ENCODE results near the gene CD33.

CD33 gene

GRCh38 chr19:51259348-51260245, 34.7 kb downstream of the CD33 start:
- DNase-seq, result no peak

DNA sequence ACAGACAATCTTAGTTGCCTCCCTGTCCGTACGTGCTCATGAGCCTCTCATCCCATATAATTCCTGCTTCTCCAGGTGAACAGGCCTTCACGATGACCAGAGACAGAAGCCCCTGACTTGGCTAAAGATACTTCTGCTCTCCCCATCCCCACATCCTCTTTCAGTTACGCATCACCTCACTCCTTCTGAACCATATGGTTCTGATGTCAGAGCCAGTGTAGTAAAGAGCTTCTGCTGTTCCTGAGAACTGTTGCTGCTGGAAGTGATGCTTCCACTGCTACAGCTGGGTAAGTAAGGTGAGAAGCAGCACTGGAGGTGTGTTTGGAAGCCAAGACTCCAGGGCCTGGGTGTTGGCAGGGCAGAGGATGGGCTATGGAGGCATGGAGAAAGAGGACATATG, 38.9 kb downstream of the CD33 start:
- no peak for DNase-seq

DNA sequence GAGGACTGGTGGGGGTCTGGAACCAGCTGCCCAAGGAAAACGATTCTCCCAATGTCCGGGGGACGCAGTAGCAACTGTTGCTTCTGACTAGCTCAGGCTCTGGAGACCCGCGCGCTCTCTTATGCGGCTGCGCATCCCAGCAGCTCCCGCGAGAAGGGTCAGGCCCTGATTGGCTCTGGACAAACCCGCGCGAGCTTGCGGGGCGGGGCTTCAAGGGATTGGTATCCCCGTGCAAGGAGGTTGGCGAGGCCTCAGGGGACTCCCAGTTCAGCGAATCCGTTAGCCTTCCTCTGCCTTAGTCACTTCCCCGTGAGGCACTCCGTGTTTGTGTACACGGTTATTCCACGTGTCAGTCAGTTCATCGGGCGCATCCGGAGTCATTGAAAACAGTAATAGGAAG, 46.2 kb downstream of the CD33 start:
- DNase-seq, result no peak

DNA sequence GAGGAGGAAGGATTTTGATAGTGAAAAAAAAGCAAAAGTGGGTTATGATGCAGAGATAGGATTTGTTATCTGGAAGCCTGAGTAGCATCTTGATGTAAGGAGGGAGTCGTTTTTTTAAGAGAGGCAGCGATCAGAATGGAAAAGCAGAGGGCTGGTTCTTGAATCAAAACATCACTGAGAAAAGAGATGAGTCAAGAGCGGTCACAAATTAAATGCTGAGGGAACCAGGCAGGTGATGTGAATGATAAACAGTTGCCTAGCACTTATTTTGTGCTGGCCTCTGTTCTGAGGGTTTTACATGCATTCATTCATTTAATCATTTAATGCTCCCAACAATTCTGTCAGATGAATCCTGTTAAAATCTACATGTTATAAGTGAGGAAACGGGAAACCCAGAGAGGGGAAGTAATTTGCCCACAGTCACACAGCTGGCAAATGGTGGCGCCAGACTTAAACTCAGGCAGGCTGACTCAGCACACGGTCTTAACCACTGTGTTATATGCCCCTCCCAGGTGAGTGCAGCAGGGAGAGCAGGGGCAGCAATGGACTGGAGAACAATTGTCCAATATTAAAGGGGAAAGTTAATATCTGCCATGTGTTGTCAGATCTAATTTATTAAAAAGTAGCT, 47.4 kb downstream of the CD33 start:
- no peak for DNase-seq

GRCh38 chr19:51274049-51274770, 49.3 kb downstream of the CD33 start:
- DNase-seq, result no peak

DNA sequence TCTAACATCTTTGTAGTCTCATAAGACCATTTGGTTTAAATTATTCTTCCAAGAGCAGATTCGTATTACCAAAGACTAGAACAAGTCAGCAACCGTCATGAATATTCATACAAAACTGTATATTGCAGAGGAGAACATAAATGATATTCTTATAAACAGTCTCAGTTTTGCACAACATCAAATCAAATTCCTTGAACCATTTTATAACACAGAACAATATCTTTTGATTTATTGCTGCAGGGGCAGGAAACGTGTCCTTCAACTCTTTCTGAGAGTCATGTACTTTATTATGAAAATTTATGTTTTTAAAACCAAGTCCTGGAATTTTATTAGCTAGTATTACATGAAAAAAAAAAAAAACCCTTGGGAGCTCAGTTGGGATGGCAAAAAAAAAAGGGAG, 52.2 kb downstream of the CD33 start:
- no peak for DNase-seq

GRCh38 chr19:51282335-51282734, 57.5 kb downstream of the CD33 start:
- DNase-seq, result no peak

GRCh38 chr19:51285682-51286081, 60.8 kb downstream of the CD33 start:
- no peak for DNase-seq
